Islet of Langerhans (tissue), 1 donor: Measurements from ENCODE around the gene SETSIP.
"Not testable (repeated sequence)": the region's sequence is repeated elsewhere in the genome, so short reads cannot be mapped to it uniquely, and the experiment has no call there.

Experiments
- FAIRE-seq: peaks from one replicate; lab custom pipeline; 2011; peaks lifted over from hg19 to GRCh38; lab: Jason Lieb, UNC

The SETSIP gene

DNA sequence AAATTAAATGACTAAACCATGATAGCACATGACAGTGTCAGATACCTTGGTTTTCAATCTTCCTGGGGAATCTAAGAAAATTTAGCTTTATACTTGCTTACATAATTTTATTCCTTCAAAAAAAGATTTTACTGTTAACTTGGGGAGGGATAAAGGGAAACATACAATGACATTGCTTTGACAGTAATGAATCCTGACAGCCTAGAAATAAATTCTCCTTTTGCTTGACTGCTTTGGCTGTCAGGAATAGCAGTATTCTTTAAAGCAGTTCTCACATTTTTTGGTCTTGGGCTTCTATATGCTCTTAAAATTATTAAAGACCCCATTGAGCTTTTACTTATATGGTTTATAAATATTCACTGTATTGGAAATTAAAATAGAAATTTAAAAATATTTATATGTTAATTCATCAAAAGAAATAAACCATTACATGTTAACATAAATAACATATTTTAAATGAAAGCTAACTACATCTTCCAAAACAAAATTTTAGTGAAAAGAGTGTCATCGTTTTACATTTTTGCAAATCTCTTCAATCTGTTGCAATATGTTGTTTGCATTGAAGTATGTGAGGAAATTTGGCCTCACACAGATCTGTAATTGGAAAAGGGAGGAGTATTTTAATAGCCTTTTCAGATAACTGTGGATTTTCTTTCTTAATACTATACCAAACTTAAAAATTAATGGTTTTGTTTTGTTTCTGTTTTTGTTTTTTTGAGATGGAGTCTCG lies 29.3 kb downstream of the SETSIP start:
- no peak for FAIRE-seq

DNA sequence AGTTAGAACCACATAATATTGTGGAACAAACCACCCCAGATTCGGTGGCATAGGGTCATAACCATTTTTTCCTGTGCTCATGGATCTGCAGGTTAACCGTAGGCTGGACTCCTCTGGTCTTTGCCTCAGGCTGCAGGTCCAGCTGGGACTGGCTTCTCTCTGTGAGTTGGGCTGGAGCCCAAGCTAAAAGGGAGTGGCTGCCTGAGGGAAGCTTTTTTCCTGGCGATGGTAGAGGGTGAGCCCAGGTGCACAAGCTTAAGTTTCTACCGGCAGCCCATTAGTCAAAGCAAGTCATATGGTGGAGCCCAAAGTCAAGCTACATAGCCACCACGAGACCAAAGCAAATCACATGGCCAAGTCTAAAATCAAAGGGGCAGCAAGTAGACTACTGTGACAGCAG lies 31.6 kb downstream of the SETSIP start:
- FAIRE-seq, result no peak

DNA sequence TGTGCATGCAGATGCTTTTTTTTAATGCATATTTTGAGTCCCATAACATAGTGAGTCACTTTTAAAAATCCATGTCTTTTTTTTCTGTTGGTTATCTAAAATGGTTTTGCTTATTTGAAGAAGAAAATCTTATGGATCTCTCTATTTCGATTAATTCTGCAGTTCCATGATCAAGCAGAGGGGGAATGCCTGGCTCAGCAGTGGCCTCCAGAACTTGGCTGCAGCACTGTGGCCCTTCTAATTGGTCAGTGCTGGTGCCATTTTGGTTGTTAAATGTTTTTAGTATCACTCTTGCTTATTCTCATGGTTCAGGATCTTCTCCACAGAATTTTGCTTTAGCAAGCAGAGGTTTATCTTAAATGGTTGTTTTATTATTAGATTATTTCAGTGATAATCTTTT lies 34.2 kb downstream of the SETSIP start:
- no peak for FAIRE-seq

DNA sequence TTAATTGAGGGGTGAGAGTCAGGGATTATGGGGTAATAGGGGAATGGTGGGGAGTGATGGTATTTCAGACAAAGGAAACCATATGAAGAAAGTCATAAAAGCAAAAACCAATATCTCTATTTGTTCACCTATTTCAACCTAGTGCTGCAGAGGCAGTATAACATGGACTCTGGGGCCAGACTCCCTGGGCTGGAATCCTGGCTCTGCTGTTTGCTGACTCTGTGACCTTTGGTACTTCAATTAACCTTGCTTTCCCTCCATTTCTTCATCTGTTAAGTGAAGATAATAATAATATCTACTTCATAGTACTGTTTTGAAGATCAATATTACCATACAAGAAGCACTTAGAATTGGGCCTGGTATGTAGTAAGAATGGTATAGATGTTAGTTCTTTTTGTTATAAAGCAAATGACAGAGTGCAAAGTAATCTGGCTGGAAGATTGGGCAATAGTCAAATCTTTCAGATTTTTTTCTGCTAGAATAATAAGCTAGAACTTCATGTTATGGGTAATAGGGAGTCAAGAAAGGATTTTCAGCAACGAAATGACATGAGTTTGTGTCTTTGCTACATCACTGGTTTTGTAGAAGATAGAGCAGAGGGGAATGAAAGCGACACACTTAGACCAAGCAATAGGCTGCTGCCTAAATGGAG lies 36.4 kb downstream of the SETSIP start:
- no peak for FAIRE-seq

DNA sequence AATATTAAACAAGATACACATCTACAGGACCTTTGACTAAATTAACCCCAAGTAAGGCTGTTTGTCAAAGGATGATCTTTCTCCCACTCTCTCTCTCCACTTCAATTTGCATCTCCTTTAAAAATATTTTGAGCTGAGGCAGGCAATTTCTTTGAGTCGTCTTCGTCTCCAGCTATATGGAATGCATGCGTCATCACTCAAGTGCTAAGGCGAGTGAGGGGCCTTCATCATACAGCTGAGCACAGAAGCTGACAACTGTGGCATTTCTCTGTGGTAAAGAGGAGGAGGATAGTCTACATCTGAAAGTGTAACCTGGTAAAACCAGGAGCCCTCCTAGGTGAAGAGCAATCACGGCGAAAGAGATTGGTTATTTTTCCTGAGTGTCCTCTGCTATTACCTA lies 37.8 kb downstream of the SETSIP start:
- FAIRE-seq, result no peak

DNA sequence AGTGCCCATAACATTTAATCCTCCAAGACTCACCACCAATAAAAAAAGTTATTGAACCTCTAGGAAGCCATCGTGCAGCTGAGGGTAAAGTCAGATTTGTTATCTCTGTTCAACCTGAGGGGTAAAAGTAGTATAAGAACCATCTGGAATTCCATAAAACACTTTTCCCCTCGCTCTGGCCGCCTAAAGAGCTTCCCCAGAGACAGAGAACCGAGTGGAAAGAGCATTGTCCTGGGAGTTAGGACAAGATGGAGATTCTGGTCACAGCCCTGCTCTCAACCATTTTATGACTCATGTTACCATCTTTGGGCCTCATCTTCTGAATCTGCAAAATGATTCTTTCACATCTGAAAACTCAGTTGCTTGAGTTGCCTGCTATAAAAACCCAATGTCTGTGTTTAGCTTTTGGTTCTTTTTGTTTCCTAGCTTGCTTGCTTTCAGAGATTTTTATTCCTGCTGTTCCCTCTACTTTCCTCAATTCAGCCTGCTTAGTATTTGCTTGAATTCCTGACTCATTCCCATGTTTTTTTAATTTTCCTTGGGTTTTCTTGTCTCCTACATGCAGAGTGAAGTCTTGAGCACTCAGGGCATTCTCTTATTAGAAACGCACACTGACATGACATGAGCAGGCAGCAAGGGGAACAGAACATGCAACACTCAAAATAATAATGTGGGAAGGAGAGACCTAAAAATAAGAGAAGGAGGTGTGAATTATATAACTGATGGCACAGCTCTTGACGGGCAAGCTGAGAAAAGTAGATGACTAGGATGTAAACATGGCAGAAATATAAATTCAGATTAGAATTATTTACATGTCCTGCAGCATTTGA lies 43.7 kb downstream of the SETSIP start:
- FAIRE-seq, result no peak

DNA sequence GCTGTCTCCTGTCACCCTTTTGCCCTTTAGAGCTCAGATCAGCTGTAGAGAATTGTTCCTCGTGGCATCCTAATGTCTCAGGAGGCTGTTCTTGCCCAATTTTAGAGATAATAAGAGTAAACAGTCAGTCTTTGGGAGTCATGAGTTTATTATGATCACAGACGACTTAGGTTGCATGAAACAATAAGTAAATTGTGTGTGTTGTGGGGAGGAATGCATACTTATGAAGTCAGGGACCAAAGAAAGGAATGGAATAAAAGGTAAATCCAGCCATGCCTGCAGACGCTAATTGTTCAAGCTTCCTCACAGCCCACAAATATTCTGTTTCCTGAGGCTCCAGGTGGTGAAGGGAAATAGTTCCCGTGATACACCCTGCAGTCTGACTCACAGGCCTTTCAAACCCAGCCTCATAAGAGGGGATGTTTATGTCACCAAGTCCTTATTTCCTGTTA lies 44.5 kb downstream of the SETSIP start:
- no peak for FAIRE-seq

DNA sequence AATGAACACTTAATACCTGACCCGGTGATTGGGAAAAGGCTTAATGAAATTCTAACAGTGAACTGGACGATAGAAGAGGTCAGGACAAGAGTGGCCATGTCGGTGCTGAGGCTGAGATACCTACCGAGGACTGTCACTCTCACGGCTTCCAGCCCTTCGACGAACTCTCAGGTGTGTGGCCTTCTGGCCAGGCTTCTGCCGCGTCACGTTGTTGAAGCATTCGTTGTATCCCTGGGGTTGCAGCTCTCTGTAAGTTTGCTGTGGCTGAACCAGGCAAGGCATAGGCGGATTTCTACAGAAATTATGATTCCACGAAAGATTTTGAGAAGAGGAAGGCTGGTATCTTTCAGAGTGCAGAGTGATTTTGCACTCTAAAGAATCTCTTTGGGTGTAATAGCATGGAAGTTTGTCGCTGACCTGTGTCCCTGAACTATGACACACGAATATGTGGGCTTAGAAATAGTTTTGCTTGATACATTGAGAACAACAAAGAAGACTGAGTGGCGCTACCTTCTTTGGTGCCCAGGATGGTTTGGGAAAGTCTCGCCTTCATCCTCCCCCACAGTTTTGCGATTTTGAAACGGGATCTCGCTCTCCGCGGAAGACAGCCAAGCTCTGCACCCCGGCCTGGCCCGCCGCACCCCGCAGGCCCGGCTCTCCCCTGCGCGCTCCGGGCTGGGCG lies 45.8 kb downstream of the SETSIP start:
- no peak for FAIRE-seq

DNA sequence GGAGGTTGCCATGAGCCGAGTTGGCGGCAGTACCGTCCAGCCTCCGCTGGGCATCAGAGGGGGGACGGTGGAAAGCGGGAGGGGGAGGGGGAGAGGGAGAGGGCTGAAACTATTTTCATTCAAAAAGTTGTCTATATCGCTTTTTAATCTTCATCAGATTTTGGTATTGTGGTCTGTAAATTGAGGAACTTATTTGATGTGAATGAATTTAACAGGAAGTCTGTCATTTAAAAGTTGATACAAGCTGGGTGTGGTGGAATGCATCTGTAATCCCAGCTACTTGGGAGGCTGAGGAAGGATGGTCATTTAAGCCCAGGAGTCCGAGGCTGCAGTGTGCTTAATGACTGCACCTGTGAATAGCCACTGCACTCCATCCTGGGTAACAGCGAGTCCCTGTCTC lies 48.4 kb downstream of the SETSIP start:
- no peak for FAIRE-seq

DNA sequence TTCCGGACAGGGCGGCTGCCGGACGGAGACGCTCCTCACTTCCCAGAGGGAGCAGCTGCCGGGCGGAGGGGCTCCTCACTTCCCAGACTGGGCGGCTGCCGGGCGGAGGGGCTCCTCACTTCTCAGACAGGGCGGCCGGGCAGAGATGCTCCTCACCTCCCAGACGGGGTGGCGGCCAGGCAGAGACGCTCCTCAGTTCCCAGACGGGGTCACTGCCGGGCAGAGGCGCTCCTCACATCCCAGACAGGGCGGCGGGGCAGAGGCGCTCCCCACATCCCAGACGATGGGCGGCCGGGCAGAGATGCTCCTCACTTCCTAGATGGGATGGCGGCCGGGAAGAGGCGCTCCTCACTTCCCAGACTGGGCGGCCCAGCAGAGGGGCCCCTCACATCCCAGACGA lies 49.2 kb downstream of the SETSIP start:
- not testable (repeated sequence) for FAIRE-seq
